T-helper 1 cell treated with Interleukin-12 subunit alpha and Interleukin-12 subunit beta and Interleukin-4 antibody, amounts not matched to agents 30 ng/mL and 1 ng/mL, for 36 hours (primary cell): ENCODE data around the gene RBBP4. TPM values are rescaled to one million over a fixed set of nuclear protein-coding genes. Genes with fewer than 3 reads are reported as not detected.
"Not testable (repeated sequence)": the region's sequence is repeated elsewhere in the genome, so short reads cannot be mapped to it uniquely, and the experiment has no call there.

ENCODE experiments used
- intact Hi-C: fragments of 100-400 bp; cut with micrococcal nuclease; formaldehyde crosslinking; loops from one replicate; pipeline ENCODE4 v1.15.1; 2024
- total RNA-seq: library from RNA; stranded (reverse); gene quantifications from 2 replicates; pipeline ENCODE4 v1.2.3, GENCODE V29; 2022

Gene RBBP4
- total RNA-seq = 292 and 294 TPM in 2 replicates

- intact Hi-C loops = loop anchor here (1.0 to 10.0 kb wide), 18 partner anchors 24 to 1354 kb away; partner anchors contain the start of genes AK2, AZIN2, BSDC1 and CCDC28B
Measured at GRCh38 chr1:32650752-32651460, at the start of gene RBBP4. RBBP4 (plus strand) TSS chr1:32651208; CDS start chr1:32651307, 99 bp downstream.

GRCh38 chr1:32605711-32606424 is 45.1 kb upstream of the RBBP4 start:
- intact Hi-C loops = no loop called here

- intact Hi-C loops = no loop called here
Measured at GRCh38 chr1:32606565-32607371, 44.2 kb upstream of the RBBP4 start.

- intact Hi-C loops = no loop called here
Measured at GRCh38 chr1:32609180-32609579, 41.8 kb upstream of the RBBP4 start.

- intact Hi-C loops = loop anchor here (5.0 kb wide), 1 partner anchor 40 kb away; the partner anchor contains the start of genes RBBP4 and ZBTB8OS
Measured at GRCh38 chr1:32611859-32612188, 39.2 kb upstream of the RBBP4 start.

- intact Hi-C loops = loop anchor here (5.0 kb wide), 1 partner anchor 40 kb away; the partner anchor contains the start of genes RBBP4 and ZBTB8OS
Measured at GRCh38 chr1:32612189-32612881, 38.7 kb upstream of the RBBP4 start.

- intact Hi-C loops = loop anchor here (5.0 kb wide), 1 partner anchor 39 kb away; the partner anchor contains the start of genes RBBP4 and ZBTB8OS
Measured at GRCh38 chr1:32613472-32613871, 37.5 kb upstream of the RBBP4 start.

- intact Hi-C loops = no loop called here
Measured at GRCh38 chr1:32618673-32619221, 32.3 kb upstream of the RBBP4 start.

- intact Hi-C loops = no loop called here
Measured at GRCh38 chr1:32619701-32620485, 31.1 kb upstream of the RBBP4 start.

- intact Hi-C loops = no loop called here
Measured at GRCh38 chr1:32622205-32622604, 28.8 kb upstream of the RBBP4 start.

- intact Hi-C loops = no loop called here
Measured at GRCh38 chr1:32622806-32623681, 28.0 kb upstream of the RBBP4 start.

- intact Hi-C loops = no loop called here
Measured at GRCh38 chr1:32623775-32624174, 27.2 kb upstream of the RBBP4 start.

- intact Hi-C loops = no loop called here
Measured at GRCh38 chr1:32626176-32626575, 24.8 kb upstream of the RBBP4 start.

- intact Hi-C loops = loop anchor here (1.0 kb wide), 1 partner anchor 23 kb away; the partner anchor contains the start of gene ZBTB8OS
Measured at GRCh38 chr1:32627596-32628162, 23.3 kb upstream of the RBBP4 start.

GRCh38 chr1:32630173-32630572 is 20.8 kb upstream of the RBBP4 start:
- intact Hi-C loops = not testable (repeated sequence)

GRCh38 chr1:32632829-32633228 is 18.2 kb upstream of the RBBP4 start:
- intact Hi-C loops = no loop called here

- intact Hi-C loops = no loop called here
Measured at GRCh38 chr1:32635508-32636277, 15.3 kb upstream of the RBBP4 start.
